Epithelial cell of alveolus of lung (primary cell): ENCODE data around the gene CCDC81. TPM values are rescaled to one million over a fixed set of nuclear protein-coding genes. Genes with fewer than 3 reads are reported as not detected.

ENCODE experiments used
- total RNA-seq: library from RNA; depleted of rRNA; stranded (reverse); fragments of >200 nt; gene quantifications from 2 replicates; pipeline ENCODE4 v1.2.1, GENCODE V29; 2015

The CCDC81 gene
- 0.08 and 0.52 TPM in 2 replicates for total RNA-seq

DNA sequence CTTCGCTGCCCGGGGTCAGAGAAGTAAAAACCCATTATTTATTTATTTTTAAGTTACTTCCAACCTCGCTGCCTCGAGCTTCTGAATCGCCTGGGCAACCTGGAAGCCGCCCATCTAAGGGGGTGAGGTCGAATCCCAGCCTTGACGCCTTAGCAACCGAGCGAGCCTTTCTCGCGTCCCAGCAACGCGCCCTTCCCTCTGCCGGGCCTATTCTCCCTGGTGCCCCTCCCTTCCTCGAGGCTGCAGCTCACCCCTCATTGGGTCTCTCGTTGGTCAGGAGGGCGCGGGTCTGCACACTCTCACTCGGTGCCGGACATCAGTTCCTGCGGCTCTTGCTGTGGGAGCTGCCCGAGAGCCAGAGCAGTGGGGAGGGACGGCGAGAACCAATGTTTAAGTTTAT lies at the start of gene CCDC81:
Gene CCDC81 (plus strand): TSS at position 302 of the 400 bp plus-strand sequence. CDS start 277 bp downstream, outside the sequence.

Other genes with a start within 250 kb of the CCDC81 start
- 11.2 and 12.2 TPM in 2 replicates for gene EED, start 130.1 kb upstream of the CCDC81 start, total RNA-seq
- 33.1 and 57.1 TPM in 2 replicates for gene HIKESHI, start 72.6 kb upstream of the CCDC81 start, total RNA-seq